ENCODE measurements around the gene AGRP. TPM values are rescaled to one million over a fixed set of nuclear protein-coding genes. Genes with fewer than 3 reads are reported as not detected.
A peak's percentile ranks its signal among the peaks of the same experiment; 100 is the strongest.

Gene AGRP
- total and polyA plus RNA-seq, 2 experiments from 2014 or later = not detected

DNA sequence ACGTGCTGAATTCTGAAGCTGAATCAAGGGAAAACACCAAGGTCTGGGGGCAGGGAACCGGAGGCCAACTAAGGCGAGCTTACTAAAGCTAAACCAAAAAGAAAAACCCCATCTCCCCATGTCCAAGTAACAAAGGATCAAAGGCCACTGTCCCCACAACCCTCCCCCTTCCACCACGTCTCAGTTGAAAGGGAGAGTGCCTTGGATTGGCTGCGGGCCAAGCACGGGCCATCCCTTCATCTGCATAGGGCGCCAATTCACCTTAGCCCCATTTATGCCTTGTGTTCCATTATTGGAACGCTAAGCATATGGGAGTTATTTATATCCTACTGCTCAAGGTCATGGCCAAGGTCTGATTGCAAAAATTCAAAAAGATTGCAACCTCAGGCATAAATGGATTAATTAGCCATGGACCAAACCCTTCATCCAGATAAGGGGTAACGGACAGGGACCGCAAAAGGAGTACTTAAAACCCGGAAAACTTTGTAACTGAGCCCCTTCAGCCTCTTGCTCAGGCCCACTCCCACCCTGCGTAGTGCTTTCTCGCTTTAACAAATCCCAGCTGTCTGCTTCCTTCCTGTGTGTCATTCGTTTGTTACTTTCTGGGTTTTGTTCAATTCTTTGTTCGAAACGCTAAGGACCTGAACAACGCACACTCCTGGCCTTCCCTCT is 1.6 kb downstream of the AGRP start:
- no peaks in the 10 kb centered on the region for H3K9me3 ChIP-seq (ENCODE audit: low read depth)
- H3K4me3 ChIP-seq = peak overlapping the region; percentile 11
- H3K27me3 ChIP-seq = no peaks in the 10 kb centered on the region
- TF ChIP-seq, protein P1, sequence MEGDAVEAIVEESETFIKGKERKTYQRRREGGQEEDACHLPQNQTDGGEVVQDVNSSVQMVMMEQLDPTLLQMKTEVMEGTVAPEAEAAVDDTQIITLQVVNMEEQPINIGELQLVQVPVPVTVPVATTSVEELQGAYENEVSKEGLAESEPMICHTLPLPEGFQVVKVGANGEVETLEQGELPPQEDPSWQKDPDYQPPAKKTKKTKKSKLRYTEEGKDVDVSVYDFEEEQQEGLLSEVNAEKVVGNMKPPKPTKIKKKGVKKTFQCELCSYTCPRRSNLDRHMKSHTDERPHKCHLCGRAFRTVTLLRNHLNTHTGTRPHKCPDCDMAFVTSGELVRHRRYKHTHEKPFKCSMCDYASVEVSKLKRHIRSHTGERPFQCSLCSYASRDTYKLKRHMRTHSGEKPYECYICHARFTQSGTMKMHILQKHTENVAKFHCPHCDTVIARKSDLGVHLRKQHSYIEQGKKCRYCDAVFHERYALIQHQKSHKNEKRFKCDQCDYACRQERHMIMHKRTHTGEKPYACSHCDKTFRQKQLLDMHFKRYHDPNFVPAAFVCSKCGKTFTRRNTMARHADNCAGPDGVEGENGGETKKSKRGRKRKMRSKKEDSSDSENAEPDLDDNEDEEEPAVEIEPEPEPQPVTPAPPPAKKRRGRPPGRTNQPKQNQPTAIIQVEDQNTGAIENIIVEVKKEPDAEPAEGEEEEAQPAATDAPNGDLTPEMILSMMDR (IDR thresholded peaks at IDR 0.05; ENCODE audit: low read depth, low read length) = no peak
- peak overlapping the region; percentile 50 for H3K27ac ChIP-seq
- no peaks in the 10 kb centered on the region for H3K36me3 ChIP-seq
- H3K4me1 ChIP-seq (ENCODE audit: low read depth) = peaks cover 15% of the 10 kb centered on the region
- DNase-seq (ENCODE audit: low read depth in 1 of 2, low spot score in 1 of 2) = peak in 1 of 2 donors; percentile 45

DNA sequence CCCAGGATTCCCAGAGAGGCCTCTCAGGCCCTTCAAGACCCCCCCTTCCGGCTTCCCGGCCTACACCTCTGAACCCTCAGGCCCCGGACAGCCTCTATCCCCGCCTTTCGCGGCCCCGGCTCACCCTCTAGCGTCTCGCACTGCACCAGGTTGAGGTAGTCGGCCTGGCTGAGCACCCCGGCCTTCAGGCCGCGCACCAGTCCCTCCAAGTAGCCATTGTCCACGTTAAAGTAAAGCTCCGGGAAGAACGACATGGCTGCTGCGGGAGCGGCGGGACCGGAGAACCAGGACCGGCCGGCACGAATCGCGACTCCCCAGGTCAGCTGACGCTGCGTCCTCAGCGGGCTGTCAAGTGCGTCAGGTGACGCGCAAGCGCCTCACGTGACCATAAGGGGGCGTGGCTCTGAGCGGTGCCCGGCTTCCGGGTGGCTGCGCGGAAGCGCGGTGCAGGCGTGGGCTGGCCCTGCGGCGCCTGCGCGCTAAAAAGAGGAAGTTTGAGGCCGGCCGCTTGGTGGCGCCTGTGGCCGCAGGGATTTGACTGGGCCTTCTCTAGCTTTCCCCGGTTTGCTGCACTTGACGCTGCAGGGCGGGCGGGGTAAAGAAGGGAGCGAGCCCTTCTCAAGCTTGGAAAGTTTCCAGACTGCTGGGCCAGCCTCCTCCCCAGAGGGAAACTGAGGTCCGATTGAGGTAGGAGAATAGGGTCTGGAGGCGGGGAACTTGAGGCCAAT is 2.4 kb downstream of the AGRP start, which contains the start of gene ATP6V0D1:
Gene ATP6V0D1 (minus strand): TSS at position 325 of the 728 bp plus-strand sequence. CDS start 71 bp downstream, at position 254.
- Histone ChIP-seq H3K36me3 (no peaks in the 10 kb centered on the region), H3K27ac (peak within 1 kb of the TSS; percentile 96), H3K27me3 (no peaks in the 10 kb centered on the region), H3K9me3 (ENCODE audit: low read depth) (no peaks in the 10 kb centered on the region), H3K4me3 (peak within 1 kb of the TSS; percentile 70), H3K4me1 (ENCODE audit: low read depth) (peaks cover 15% of the 10 kb centered on the region)
- TF ChIP-seq, protein P1 (IDR thresholded peaks at IDR 0.05; ENCODE audit: low read depth, low read length) = peak; percentile 88
- peak; percentile 98 to 99 for DNase-seq (ENCODE audit: low read depth in 1 of 2, low spot score in 1 of 2)

DNA sequence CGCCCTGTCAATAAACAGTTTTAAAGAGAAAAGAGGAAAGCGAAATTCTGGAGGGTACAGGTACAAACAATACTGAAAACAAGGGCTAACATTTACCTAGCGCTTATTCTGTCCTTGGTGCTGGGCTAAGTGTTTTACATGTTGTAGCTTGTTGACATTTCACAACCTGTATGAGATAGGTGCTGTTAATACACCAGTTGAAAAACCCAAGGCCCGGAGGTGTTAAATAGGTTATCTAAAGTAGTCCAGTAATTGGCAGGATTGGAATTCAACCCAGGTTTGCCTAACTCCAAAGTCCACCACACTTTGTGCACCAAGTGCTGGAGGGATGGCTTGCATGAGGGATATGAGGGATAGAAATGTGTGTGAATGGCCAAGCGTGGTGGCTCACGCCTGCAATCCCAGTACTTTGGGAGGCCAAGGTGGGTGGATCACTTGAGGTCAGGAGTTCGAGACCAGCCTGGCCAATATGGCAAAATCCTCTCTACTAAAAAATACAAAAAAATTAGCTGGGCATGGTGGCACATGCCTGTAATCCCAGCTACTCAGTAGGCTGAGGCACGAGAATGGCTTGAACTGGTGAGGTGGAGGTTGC is 5.3 kb downstream of the AGRP start:
- Histone ChIP-seq H3K27me3 (no peaks in the 10 kb centered on the region), H3K4me3 (no peak overlapping the region), H3K4me1 (ENCODE audit: low read depth) (peaks cover 19% of the 10 kb centered on the region), H3K27ac (no peak overlapping the region), H3K9me3 (ENCODE audit: low read depth) (no peaks in the 10 kb centered on the region), H3K36me3 (no peaks in the 10 kb centered on the region)
- DNase-seq (ENCODE audit: low read depth in 1 of 2, low spot score in 1 of 2) = no peak
- TF ChIP-seq, protein P1 (IDR thresholded peaks at IDR 0.05; ENCODE audit: low read depth, low read length) = no peak

DNA sequence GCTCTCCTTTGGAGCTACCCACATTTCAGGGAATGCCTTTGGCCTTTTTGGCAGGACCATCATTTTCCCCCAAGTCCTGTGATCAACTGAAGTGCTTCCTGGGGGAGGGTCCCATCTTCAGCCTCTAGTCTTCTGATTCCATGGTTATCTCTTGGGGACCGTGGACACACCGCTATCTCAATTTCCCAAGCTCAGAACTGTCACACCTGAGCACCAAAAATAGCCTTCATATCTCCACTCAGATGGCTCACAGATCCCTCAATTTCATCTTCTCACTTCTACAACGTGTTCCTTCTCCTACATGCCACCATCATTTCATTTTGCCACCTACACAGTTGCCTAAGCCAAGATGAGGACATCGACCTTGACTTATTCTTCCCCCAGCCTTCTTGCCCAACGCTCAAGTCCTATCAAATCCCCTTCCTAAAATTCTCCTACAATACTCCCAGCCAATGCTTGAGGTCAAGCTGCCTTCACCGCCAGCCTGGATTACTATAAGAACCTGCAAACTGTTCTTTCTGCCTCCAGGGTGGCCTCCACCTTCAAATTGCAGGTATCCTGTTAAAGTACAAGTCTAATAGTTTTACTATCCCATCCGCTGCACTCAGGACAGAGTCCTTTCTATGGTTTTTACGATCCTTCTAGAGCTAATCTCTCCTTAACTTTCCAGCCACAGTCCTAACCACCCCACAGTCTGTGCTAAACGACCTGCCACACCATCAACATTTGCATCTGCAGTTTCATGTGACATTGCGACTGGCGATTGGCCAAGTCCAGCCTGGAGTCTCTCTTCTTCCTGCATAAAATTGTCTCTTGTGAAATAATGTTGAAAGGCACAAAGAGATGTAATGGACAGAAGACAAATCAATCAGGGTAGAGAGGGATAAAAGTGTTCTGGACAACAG is 8.5 kb downstream of the AGRP start:
- Histone ChIP-seq H3K4me1 (ENCODE audit: low read depth) (peaks cover 12% of the 10 kb centered on the region), H3K9me3 (ENCODE audit: low read depth) (no peaks in the 10 kb centered on the region), H3K36me3 (no peaks in the 10 kb centered on the region), H3K27me3 (no peaks in the 10 kb centered on the region), H3K4me3 (no peak overlapping the region), H3K27ac (peak overlapping the region; percentile 69)
- TF ChIP-seq, protein P1 (IDR thresholded peaks at IDR 0.05; ENCODE audit: low read depth, low read length) = no peak
- DNase-seq (ENCODE audit: low read depth in 1 of 2, low spot score in 1 of 2) = no peak
